ENCODE results near the gene C1QTNF2. TPM values are rescaled to one million over a fixed set of nuclear protein-coding genes. Genes with fewer than 3 reads are reported as not detected.

Gene C1QTNF2
- total and polyA plus RNA-seq, 2 of the 13 experiments (the other 11 are each of a cell fraction or from before 2014, with no cell fraction given): not detected

DNA sequence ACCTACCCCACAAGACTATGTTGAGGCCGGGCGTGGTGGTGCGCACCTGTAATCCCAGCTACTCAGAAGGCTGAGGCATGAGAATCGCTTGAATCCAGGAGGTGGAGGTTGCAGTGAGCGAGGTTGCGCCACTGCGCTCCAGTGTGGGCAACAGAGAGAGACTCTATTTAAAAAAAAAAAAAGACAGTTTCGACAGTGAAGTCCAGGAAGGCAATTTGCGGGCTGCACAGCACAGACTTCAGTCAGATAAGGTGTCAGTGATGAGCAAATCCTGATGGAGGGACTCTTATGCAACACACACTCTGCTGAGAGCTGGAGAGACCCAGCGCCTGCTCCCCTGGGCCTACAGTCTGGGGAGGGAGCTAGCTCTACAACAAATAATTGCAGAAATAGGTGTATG, 72.2 kb downstream of the C1QTNF2 start:
- in situ Hi-C loops (cut with HindIII; ENCODE audit: extremely low pct_ligation_motif_present, low pct_unique_long_range_greater_than_20kb): no loop called here
- Histone ChIP-seq H3K9me3 (ENCODE audit: low read length) (no peaks in the 10 kb centered on the region), H3K4me2 (ENCODE audit: low read depth, low read length) (no peak overlapping the region), H3K4me1 (ENCODE audit: insufficient read depth, low read length) (peaks cover 9% of the 10 kb centered on the region; the same call in 1 of the 2 replicates), H3K36me3 (replicated peaks in 1 of 2; ENCODE audit: control insufficient read depth in 1 of 2, insufficient read depth in 2 of 2, low read length in 2 of 2) (no peaks in the 10 kb centered on the region), H2AFZ (ENCODE audit: low read length) (no peak overlapping the region), H3K27me3 (ENCODE audit: control insufficient read depth in 1 of 2, insufficient read depth in 2 of 2, low read length in 2 of 2) (no peaks in the 10 kb centered on the region), H3K9ac (ENCODE audit: insufficient read depth, low read depth, low read length) (no peak overlapping the region), H3K27ac (ENCODE audit: extremely low read length, insufficient read depth, low read length) (no peak overlapping the region), H3K79me2 (ENCODE audit: insufficient read depth, low read length) (no peaks in the 10 kb centered on the region), H4K20me1 (ENCODE audit: insufficient read depth, low read length) (no peaks in the 10 kb centered on the region), H3K4me3 (replicated peaks in 1 of 3; ENCODE audit: insufficient read depth in 1 of 3, low read depth in 2 of 3, low read length in 3 of 3) (no peak overlapping the region)
- FAIRE-seq (no peak), ATAC-seq (peak; percentile 51; the same call in 1 of the 3 replicates), DNase-seq (ENCODE audit: low spot score) (no peak)
- ChIA-PET CTCF (ENCODE audit: low intra/inter-chr PET ratio, low total read pairs) (no interaction called here), POLR2A (no interaction called here)
- intact Hi-C loops (cut with micrococcal nuclease; ENCODE audit: unreplicated experiment): no loop called here
- TF ChIP-seq ZNF335 (CRISPR knock-in tag; IDR thresholded peaks at IDR 0.05) (no peak), ZNF382 (CRISPR knock-in tag; IDR thresholded peaks at IDR 0.05; ENCODE audit: borderline replicate concordance) (no peak), ZNF7 (CRISPR knock-in tag; IDR thresholded peaks at IDR 0.05) (no peak), FOXK1 (CRISPR knock-in tag; IDR thresholded peaks at IDR 0.05; ENCODE audit: borderline replicate concordance, low read depth) (no peak), SNAPC2 (CRISPR knock-in tag; IDR thresholded peaks at IDR 0.05) (no peak), WIZ (CRISPR knock-in tag; IDR thresholded peaks at IDR 0.05) (no peak)
- no TSS peak for BruUV-seq (replicated peaks)
- WGBS (ENCODE audit: low lambda C conversion rate): 70% methylated on average over 10 of the region's 10 CpGs

DNA sequence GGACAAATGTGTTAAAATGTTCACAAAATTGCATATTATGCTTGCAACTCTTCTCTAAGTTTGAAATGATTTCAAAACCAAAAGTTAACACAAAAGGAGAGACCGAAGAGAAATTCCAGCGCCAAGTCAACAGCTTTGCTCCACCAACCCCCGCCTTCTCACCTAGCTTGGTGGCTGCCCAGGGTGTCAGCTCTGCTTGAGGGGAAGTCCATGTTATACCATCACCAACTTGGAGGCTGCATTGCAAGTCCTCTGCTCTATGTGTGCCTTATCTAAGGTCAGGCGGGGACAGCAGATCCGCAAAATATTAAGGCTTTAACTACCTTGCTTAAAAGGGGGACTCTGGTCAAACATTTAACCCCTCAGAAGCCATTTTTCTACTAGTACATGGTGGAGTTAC, 72.7 kb downstream of the C1QTNF2 start:
- ATAC-seq (no peak), DNase-seq (ENCODE audit: low spot score) (no peak), FAIRE-seq (no peak)
- intact Hi-C loops (cut with micrococcal nuclease; ENCODE audit: unreplicated experiment) (no loop called here), in situ Hi-C loops (cut with HindIII; ENCODE audit: extremely low pct_ligation_motif_present, low pct_unique_long_range_greater_than_20kb) (no loop called here)
- Histone ChIP-seq H3K36me3 (replicated peaks in 1 of 2; ENCODE audit: control insufficient read depth in 1 of 2, insufficient read depth in 2 of 2, low read length in 2 of 2) (no peaks in the 10 kb centered on the region), H3K4me2 (ENCODE audit: low read depth, low read length) (no peak overlapping the region), H3K4me1 (ENCODE audit: insufficient read depth, low read length) (peaks cover 9% of the 10 kb centered on the region; the same call in 1 of the 2 replicates), H3K79me2 (ENCODE audit: insufficient read depth, low read length) (no peaks in the 10 kb centered on the region), H3K9me3 (ENCODE audit: low read length) (no peaks in the 10 kb centered on the region), H3K27me3 (ENCODE audit: control insufficient read depth in 1 of 2, insufficient read depth in 2 of 2, low read length in 2 of 2) (no peaks in the 10 kb centered on the region), H2AFZ (ENCODE audit: low read length) (no peak overlapping the region), H3K9ac (ENCODE audit: insufficient read depth, low read depth, low read length) (no peak overlapping the region), H3K4me3 (replicated peaks in 1 of 3; ENCODE audit: insufficient read depth in 1 of 3, low read depth in 2 of 3, low read length in 3 of 3) (no peak overlapping the region), H4K20me1 (ENCODE audit: insufficient read depth, low read length) (no peaks in the 10 kb centered on the region), H3K27ac (ENCODE audit: extremely low read length, insufficient read depth, low read length) (no peak overlapping the region)
- ChIA-PET POLR2A (no interaction called here), CTCF (ENCODE audit: low intra/inter-chr PET ratio, low total read pairs) (no interaction called here)
- BruUV-seq (replicated peaks): no TSS peak
- WGBS (ENCODE audit: low lambda C conversion rate): 91% methylated on average over 5 of the region's 5 CpGs
- TF ChIP-seq, protein P1, sequence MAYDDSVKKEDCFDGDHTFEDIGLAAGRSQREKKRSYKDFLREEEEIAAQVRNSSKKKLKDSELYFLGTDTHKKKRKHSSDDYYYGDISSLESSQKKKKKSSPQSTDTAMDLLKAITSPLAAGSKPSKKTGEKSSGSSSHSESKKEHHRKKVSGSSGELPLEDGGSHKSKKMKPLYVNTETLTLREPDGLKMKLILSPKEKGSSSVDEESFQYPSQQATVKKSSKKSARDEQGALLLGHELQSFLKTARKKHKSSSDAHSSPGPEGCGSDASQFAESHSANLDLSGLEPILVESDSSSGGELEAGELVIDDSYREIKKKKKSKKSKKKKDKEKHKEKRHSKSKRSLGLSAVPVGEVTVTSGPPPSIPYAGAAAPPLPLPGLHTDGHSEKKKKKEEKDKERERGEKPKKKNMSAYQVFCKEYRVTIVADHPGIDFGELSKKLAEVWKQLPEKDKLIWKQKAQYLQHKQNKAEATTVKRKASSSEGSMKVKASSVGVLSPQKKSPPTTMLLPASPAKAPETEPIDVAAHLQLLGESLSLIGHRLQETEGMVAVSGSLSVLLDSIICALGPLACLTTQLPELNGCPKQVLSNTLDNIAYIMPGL (CRISPR knock-in tag; IDR thresholded peaks at IDR 0.05; ENCODE audit: borderline replicate concordance in 1 of 2, low read depth in 1 of 2): no peak
- no peak for TF ChIP-seq SOX13 (IDR thresholded peaks at IDR 0.05)
- TF ChIP-seq SOX13 (CRISPR knock-in tag; conservative IDR thresholded peaks at IDR 0.05 in 1 of 2, IDR thresholded peaks at IDR 0.05 in 1 of 2): no peak
- TF ChIP-seq, protein P2, sequence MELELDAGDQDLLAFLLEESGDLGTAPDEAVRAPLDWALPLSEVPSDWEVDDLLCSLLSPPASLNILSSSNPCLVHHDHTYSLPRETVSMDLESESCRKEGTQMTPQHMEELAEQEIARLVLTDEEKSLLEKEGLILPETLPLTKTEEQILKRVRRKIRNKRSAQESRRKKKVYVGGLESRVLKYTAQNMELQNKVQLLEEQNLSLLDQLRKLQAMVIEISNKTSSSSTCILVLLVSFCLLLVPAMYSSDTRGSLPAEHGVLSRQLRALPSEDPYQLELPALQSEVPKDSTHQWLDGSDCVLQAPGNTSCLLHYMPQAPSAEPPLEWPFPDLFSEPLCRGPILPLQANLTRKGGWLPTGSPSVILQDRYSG (CRISPR knock-in tag; IDR thresholded peaks at IDR 0.05): no peak
- TF ChIP-seq ZBTB42 (CRISPR knock-in tag; IDR thresholded peaks at IDR 0.05): no peak
- no peak for TF ChIP-seq ZC3H13 (CRISPR knock-in tag; IDR thresholded peaks at IDR 0.05)
- no peak for TF ChIP-seq ZNF224 (CRISPR knock-in tag; IDR thresholded peaks at IDR 0.05)
- TF ChIP-seq DR1 (CRISPR knock-in tag; IDR thresholded peaks at IDR 0.05): no peak
